Fibroblast of pulmonary artery (primary cell): ENCODE data around the gene MYRF.

Source experiments
- DNase-seq: peaks from one replicate; pipeline ENCODE4 v3.0.0-alpha.2; 2010; ENCODE audit warnings: low read depth
- H3K4me3 ChIP-seq: replicated peaks from 2 replicates; pipeline ENCODE4 v1.5.1; 2011; ENCODE audit warnings: low read depth, mild to moderate bottlenecking, control low read depth, low read length, moderate library complexity
- CTCF ChIP-seq: IDR thresholded peaks from 2 replicates; pipeline ENCODE4 v1.5.1; 2011; ENCODE audit warnings: mild to moderate bottlenecking, control low read depth, low read length, inconsistent platforms; ENCODE audit errors: missing control alignments

MYRF gene

DNA sequence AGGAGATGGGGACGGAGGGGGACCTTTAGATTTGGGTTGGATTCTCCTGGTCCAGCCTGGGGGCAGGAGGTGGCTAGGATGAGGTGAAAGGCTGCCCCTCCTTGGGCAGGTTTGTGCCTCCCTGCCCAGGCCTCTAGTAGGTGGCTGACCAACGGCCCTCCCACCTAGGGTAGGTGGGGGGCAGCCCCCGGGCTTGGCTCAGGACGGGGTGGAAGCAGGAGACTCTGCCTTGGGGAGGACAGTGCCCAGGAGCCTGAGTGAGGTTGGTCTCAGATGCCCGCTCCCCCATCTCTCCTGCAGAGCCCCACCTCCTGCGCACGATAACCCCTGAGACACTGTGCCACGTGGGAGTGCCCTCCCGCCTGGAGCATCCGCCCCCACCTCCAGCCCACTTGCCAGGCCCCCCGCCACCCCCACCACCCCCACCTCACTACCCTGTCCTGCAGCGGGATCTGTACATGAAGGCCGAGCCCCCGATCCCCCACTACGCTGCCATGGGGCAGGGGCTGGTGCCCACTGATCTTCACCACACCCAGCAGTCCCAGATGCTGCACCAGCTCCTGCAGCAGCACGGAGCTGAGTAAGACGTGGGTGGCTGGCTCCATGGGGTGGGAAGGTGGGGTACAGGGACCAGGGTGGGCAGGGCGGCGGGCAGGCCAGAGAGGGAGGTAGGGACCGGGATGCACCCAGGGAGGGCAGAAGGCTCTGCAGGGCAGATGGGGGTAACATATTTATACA lies 17.7 kb downstream of the MYRF start:
- no peak overlapping the region for H3K4me3 ChIP-seq
- no peak for TF ChIP-seq CTCF
- no peak for DNase-seq

DNA sequence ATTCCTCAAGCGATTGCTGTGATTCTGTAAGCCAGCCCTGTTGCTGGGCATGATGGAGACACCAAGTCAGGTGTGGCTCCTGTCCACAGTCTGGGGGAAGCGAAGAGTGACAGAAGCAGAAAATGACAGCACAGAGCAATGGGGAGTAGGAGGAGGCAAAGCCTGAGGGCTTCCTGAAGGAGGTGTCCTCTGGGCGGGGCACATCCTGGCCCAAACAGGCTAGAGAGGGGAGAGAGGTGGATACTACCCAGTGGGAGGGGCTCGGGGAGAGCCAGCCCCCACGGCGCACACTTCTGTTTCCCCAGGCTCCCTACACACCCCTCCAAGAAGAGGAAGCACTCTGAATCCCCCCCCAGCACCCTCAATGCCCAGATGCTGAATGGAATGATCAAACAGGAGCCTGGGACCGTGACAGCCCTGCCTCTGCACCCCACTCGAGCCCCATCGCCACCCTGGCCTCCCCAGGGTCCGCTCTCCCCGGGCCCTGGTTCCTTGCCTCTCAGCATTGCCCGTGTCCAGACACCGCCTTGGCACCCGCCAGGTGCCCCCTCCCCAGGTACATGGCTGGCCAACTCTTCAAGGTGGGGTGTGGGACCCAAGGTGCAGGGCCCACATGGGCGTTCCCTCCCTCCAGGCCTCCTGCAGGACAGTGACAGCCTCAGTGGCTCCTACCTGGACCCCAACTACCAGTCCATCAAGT lies 18.9 kb downstream of the MYRF start:
- TF ChIP-seq CTCF, result no peak
- no peak overlapping the region for H3K4me3 ChIP-seq
- no peak for DNase-seq

- no peak for TF ChIP-seq CTCF
These were observed 19.6 kb downstream of the MYRF start for GRCh38 chr11:61771985-61772455.

GRCh38 chr11:61773356-61773755 lies 20.9 kb downstream of the MYRF start:
- H3K4me3 ChIP-seq, result no peak overlapping the region
- no peak for TF ChIP-seq CTCF
- DNase-seq, result no peak

More at GRCh38 chr11:61771985-61772455, 19.6 kb downstream of the MYRF start:
- no peak overlapping the region for H3K4me3 ChIP-seq
- DNase-seq, result no peak

DNA sequence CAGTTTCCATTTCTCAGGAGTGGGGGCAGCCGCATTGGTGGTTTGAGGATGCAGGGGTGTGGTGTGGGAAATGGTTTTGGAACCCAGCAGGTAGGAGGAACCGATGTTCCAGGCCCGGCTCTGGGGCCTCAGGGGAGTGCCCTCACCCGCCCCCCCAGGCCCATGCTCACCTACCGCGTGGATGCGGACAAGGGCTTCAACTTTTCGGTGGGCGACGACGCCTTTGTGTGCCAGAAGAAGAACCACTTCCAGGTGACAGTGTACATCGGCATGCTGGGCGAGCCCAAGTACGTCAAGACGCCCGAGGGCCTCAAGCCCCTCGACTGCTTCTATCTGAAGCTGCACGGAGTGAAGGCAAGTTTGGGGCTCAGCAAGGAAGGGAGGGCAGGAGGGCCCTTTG lies 21.4 kb downstream of the MYRF start:
- TF ChIP-seq CTCF, result no peak
- DNase-seq, result no peak

GRCh38 chr11:61774411-61774810 lies 22.0 kb downstream of the MYRF start:
- DNase-seq, result no peak
- TF ChIP-seq CTCF, result no peak
- no peak overlapping the region for H3K4me3 ChIP-seq

More for the DNA sequence above, 21.4 kb downstream of the MYRF start:
- no peak overlapping the region for H3K4me3 ChIP-seq
